HFFc6 (cell line): ENCODE measurements around the gene MRRF. TPM values are rescaled to one million over a fixed set of nuclear protein-coding genes. Genes with fewer than 3 reads are reported as not detected.

Experiments
- DNase-seq: peaks from one replicate; pipeline ENCODE4 v3.0.0-alpha.2; 2018
- H3K27ac Mint-ChIP-seq: 2 replicates; pipeline ENCODE4 v1.8.0; 2020; ENCODE audit warnings: mild to moderate bottlenecking, mixed read lengths
- H3K27me3 Mint-ChIP-seq: 2 replicates; pipeline ENCODE4 v1.8.0; 2021; ENCODE audit warnings: mild to moderate bottlenecking, moderate library complexity, mixed read lengths; ENCODE audit not compliant: insufficient read depth
- H3K36me3 Mint-ChIP-seq: 2 replicates; pipeline ENCODE4 v1.8.0; 2021; ENCODE audit warnings: low read depth, mixed read lengths
- H3K4me1 Mint-ChIP-seq: 2 replicates; pipeline ENCODE4 v1.8.0; 2020; ENCODE audit warnings: low read depth, mixed read lengths
- H3K4me3 Mint-ChIP-seq: 2 replicates; pipeline ENCODE4 v1.8.0; 2020; ENCODE audit warnings: mild to moderate bottlenecking, moderate library complexity, mixed read lengths
- H3K9me3 Mint-ChIP-seq: 2 replicates; pipeline ENCODE4 v1.8.0; 2020; ENCODE audit warnings: mild to moderate bottlenecking, mixed read lengths
- CTCF ChIP-seq: fragments of 200-600 bp; sonication (generic); IDR thresholded peaks from 2 replicates; pipeline ENCODE4 v1.5.0; 2021; ENCODE audit warnings: antibody characterized with exemption, mild to moderate bottlenecking
- total RNA-seq, 6 experiments: library from RNA; stranded (reverse); fragmentation: NEBNext Ultra II Directional; extraction: Animal tissue kit (Norgen Biotek cat#: 25700); gene quantifications; 2 replicates in 1 of 6; 3 replicates in 5 of 6; pipeline ENCODE4 v1.2.3, GENCODE V29; 2021

The MRRF gene
- total RNA-seq, 6 experiments from 2014 or later, result 27.1 to 32.2 (median 29.4) TPM

- no peak for DNase-seq
- H3K27ac Mint-ChIP-seq, result no peak overlapping the region
- no peak overlapping the region for H3K4me3 Mint-ChIP-seq
- TF ChIP-seq CTCF, result no peak
- peaks cover 6% of the 10 kb centered on the region for H3K4me1 Mint-ChIP-seq
- H3K27me3 Mint-ChIP-seq, result peaks cover 5% of the 10 kb centered on the region
- no peaks in the 10 kb centered on the region for H3K9me3 Mint-ChIP-seq
- H3K36me3 Mint-ChIP-seq, result peaks cover 9% of the 10 kb centered on the region
These were observed 68.6 kb downstream of the MRRF start for GRCh38 chr9:122333169-122333808.

- DNase-seq, result no peak
- H3K9me3 Mint-ChIP-seq, result no peaks in the 10 kb centered on the region
- no peak overlapping the region for H3K27ac Mint-ChIP-seq
- no peak for TF ChIP-seq CTCF
- H3K36me3 Mint-ChIP-seq, result no peaks in the 10 kb centered on the region
- peaks cover 12% of the 10 kb centered on the region; the same call in 1 of the 2 replicates for H3K27me3 Mint-ChIP-seq
- H3K4me1 Mint-ChIP-seq, result peaks cover 10% of the 10 kb centered on the region
- no peak overlapping the region for H3K4me3 Mint-ChIP-seq
These were observed 70.2 kb downstream of the MRRF start for GRCh38 chr9:122334916-122335315.

GRCh38 chr9:122336189-122336588 lies 71.5 kb downstream of the MRRF start:
- H3K4me3 Mint-ChIP-seq, result no peak overlapping the region
- peaks cover 12% of the 10 kb centered on the region for H3K4me1 Mint-ChIP-seq
- H3K36me3 Mint-ChIP-seq, result no peaks in the 10 kb centered on the region
- H3K27me3 Mint-ChIP-seq, result peaks cover 12% of the 10 kb centered on the region; the same call in 1 of the 2 replicates
- no peak for TF ChIP-seq CTCF
- no peaks in the 10 kb centered on the region for H3K9me3 Mint-ChIP-seq
- no peak for DNase-seq
- no peak overlapping the region for H3K27ac Mint-ChIP-seq

- Mint-ChIP-seq H3K4me3 (no peak overlapping the region), H3K4me1 (peaks cover 12% of the 10 kb centered on the region), H3K36me3 (no peaks in the 10 kb centered on the region), H3K27me3 (peaks cover 10% of the 10 kb centered on the region; the same call in 1 of the 2 replicates), H3K9me3 (no peaks in the 10 kb centered on the region), H3K27ac (no peak overlapping the region)
- no peak for DNase-seq
- no peak for TF ChIP-seq CTCF
These were observed 72.3 kb downstream of the MRRF start for GRCh38 chr9:122336866-122337555.

GRCh38 chr9:122337556-122337929 lies 72.9 kb downstream of the MRRF start:
- Mint-ChIP-seq H3K4me3 (no peak overlapping the region), H3K27me3 (peaks cover 13% of the 10 kb centered on the region; the same call in 1 of the 2 replicates), H3K36me3 (no peaks in the 10 kb centered on the region), H3K9me3 (no peaks in the 10 kb centered on the region), H3K4me1 (peaks cover 12% of the 10 kb centered on the region), H3K27ac (no peak overlapping the region)
- TF ChIP-seq CTCF, result no peak
- DNase-seq, result no peak
